ENCODE data around the gene TTC39B.

TTC39B gene

GRCh38 chr9:15221746-15222145 is 85.3 kb downstream of the TTC39B start:
- DNase-seq: no peak

GRCh38 chr9:15220658-15221318 is 86.2 kb downstream of the TTC39B start:
- no peak for DNase-seq

GRCh38 chr9:15219546-15219945 is 87.5 kb downstream of the TTC39B start:
- no peak for DNase-seq

- no peak for DNase-seq
These were observed 88.0 kb downstream of the TTC39B start for GRCh38 chr9:15218994-15219393.

GRCh38 chr9:15213249-15213648 is 93.8 kb downstream of the TTC39B start:
- DNase-seq: no peak

- DNase-seq: no peak
These were observed 95.1 kb downstream of the TTC39B start for GRCh38 chr9:15211815-15212495.

GRCh38 chr9:15211160-15211814 is 95.7 kb downstream of the TTC39B start:
- DNase-seq: peak; percentile 33

GRCh38 chr9:15206903-15207696 is 99.9 kb downstream of the TTC39B start:
- DNase-seq: no peak

GRCh38 chr9:15205632-15206420 is 101.2 kb downstream of the TTC39B start:
- DNase-seq: no peak

- no peak for DNase-seq
These were observed 103.4 kb downstream of the TTC39B start for GRCh38 chr9:15203581-15203980.

GRCh38 chr9:15200111-15200510 is 106.9 kb downstream of the TTC39B start:
- DNase-seq: no peak

GRCh38 chr9:15192856-15193255 is 114.2 kb downstream of the TTC39B start:
- no peak for DNase-seq

GRCh38 chr9:15191378-15191777 is 115.6 kb downstream of the TTC39B start:
- DNase-seq: no peak

GRCh38 chr9:15189481-15189880 is 117.5 kb downstream of the TTC39B start:
- DNase-seq: no peak

- no peak for DNase-seq
These were observed 119.4 kb downstream of the TTC39B start for GRCh38 chr9:15187589-15187988.

- DNase-seq: no peak
These were observed 124.3 kb downstream of the TTC39B start for GRCh38 chr9:15182730-15183129.

GRCh38 chr9:15182101-15182551 is 124.9 kb downstream of the TTC39B start:
- DNase-seq: no peak

- DNase-seq: no peak
These were observed 126.9 kb downstream of the TTC39B start for GRCh38 chr9:15180124-15180523.

- DNase-seq: no peak
These were observed 128.4 kb downstream of the TTC39B start for GRCh38 chr9:15178631-15179030.

- DNase-seq: no peak
These were observed 130.2 kb downstream of the TTC39B start for GRCh38 chr9:15176836-15177235.

- DNase-seq: no peak
These were observed 143.1 kb downstream of the TTC39B start for GRCh38 chr9:15163931-15164330.

GRCh38 chr9:15161753-15162152 is 145.3 kb downstream of the TTC39B start:
- DNase-seq: no peak

All from activated CD4-positive, CD25-positive, alpha-beta regulatory T cell treated with anti-CD3 and anti-CD28 coated beads, Interleukin-2, amount 50 U/mL, for 72 hours (primary cell).